Lung (tissue), 12 donors: ENCODE data around the gene BIRC7. TPM values are rescaled to one million over a fixed set of nuclear protein-coding genes. Genes with fewer than 3 reads are reported as not detected.

Experiments
- ATAC-seq: fragments of 200-7000 bp; cut with Tn5 transposase; one replicate; pipeline ENCODE4 v1.9.1; 2020; ENCODE audit warnings: moderate number of reproducible peaks; ENCODE audit not compliant: insufficient read depth, low FRiP score
- DNase-seq, 3 donors: peaks; one replicate each; pipeline ENCODE4 v3.0.0-alpha.2; 2013 to 2017
- H3K27ac ChIP-seq, 2 donors: one replicate each; pipeline ENCODE4 v1.5.1; 2013; ENCODE audit warnings: mild to moderate bottlenecking in 2 of 2, moderate library complexity in 2 of 2, control low read depth in 1 of 2, inconsistent platforms in 1 of 2, low read depth in 1 of 2, low read length in 1 of 2
- H3K27me3 ChIP-seq, 3 donors: one replicate each; pipeline ENCODE4 v1.5.1; 2013; ENCODE audit warnings: low read length in 2 of 3; ENCODE audit not compliant: control insufficient read depth in 3 of 3, insufficient read depth in 3 of 3
- H3K36me3 ChIP-seq, 4 donors: one replicate each; pipeline ENCODE4 v1.5.1; 2013; ENCODE audit warnings: low read length in 4 of 4, mild to moderate bottlenecking in 1 of 4, moderate library complexity in 1 of 4; ENCODE audit not compliant: control insufficient read depth in 4 of 4, insufficient read depth in 4 of 4
- H3K4me1 ChIP-seq, 5 donors: one replicate each; pipeline ENCODE4 v1.5.1; 2013; ENCODE audit warnings: low read length in 5 of 5, mild to moderate bottlenecking in 2 of 5, moderate library complexity in 1 of 5; ENCODE audit not compliant: control insufficient read depth in 5 of 5, insufficient read depth in 5 of 5
- H3K4me3 ChIP-seq: one replicate; pipeline ENCODE4 v1.5.1; 2013; ENCODE audit warnings: mild to moderate bottlenecking, control low read depth, moderate library complexity
- H3K9ac ChIP-seq, 2 donors: one replicate each; pipeline ENCODE4 v1.5.1; 2013; ENCODE audit warnings: low read length in 2 of 2, control low read depth in 1 of 2; ENCODE audit not compliant: insufficient read depth in 1 of 2
- H3K9me3 ChIP-seq, 4 donors: one replicate each; pipeline ENCODE4 v1.5.1; 2013; ENCODE audit warnings: low read length in 3 of 4, mild to moderate bottlenecking in 1 of 4, moderate library complexity in 1 of 4; ENCODE audit not compliant: control insufficient read depth in 4 of 4, insufficient read depth in 3 of 4
- CTCF ChIP-seq: IDR thresholded peaks from 2 replicates; pipeline ENCODE4 v1.5.1; 2012; ENCODE audit warnings: mild to moderate bottlenecking; ENCODE audit errors: control extremely low read depth, extremely low read depth
- WGBS, 2 donors: extraction: QIAGEN DNeasy Blood & Tissue Kit; methylation state at CpG; one replicate each; pipeline ENCODE4 v1.1.7; 2013; 5-methylcytosine and 5-hydroxymethylcytosine counted together
- polyA plus RNA-seq, 2 donors: library from polyadenylated mRNA; stranded (reverse); fragments of 200-250 nt; gene quantifications; one replicate each; pipeline ENCODE4 v1.2.1, GENCODE V29; 2013
- total RNA-seq, 2 donors: library from RNA; depleted of rRNA in 1 of 2; stranded (reverse); fragments of >200 nt in 1 of 2; gene quantifications; one replicate each; pipeline ENCODE4 v1.2.1, GENCODE V29; 2014 to 2021
- donor health status: control.
- donor health status: control.
- donor health status: Bipolar disorder and iron deficiency.
- donor health status: healthy.
- donor health status: DM: yes; HTN: yes; CAD: no.

The BIRC7 gene
- total and polyA plus RNA-seq, 4 donors, result 0.57 to 1.2 (median 0.71) TPM; not detected in 1

GRCh38 chr20:63206878-63207277 is 28.8 kb upstream of the BIRC7 start:
- 91 to 94% methylated on average over 11 of the region's 11 CpGs for WGBS, 2 donors
- H3K9me3 ChIP-seq, result no peaks in the 10 kb centered on the region
- DNase-seq (no peak), ATAC-seq (no peak)
- TF ChIP-seq CTCF, result no peak
- no peak overlapping the region for H3K9ac ChIP-seq
- H3K4me1 ChIP-seq, result peaks cover 0 to 2% (median 0%) of the 10 kb centered on the region in 5 donors
- no peak overlapping the region for H3K4me3 ChIP-seq
- H3K27ac ChIP-seq, result no peak overlapping the region
- peaks cover 13 to 71% (median 41%) of the 10 kb centered on the region in 4 donors for H3K36me3 ChIP-seq
- no peaks in the 10 kb centered on the region for H3K27me3 ChIP-seq

- no peak for DNase-seq
- peaks cover 18 to 69% (median 40%) of the 10 kb centered on the region in 4 donors for H3K36me3 ChIP-seq
- H3K27me3 ChIP-seq, result no peaks in the 10 kb centered on the region
- no peak overlapping the region for H3K9ac ChIP-seq
- no peak for TF ChIP-seq CTCF
- 86 to 88% methylated on average over 6 of the region's 6 CpGs for WGBS, 2 donors
- no peaks in the 10 kb centered on the region for H3K9me3 ChIP-seq
- H3K27ac ChIP-seq, result no peak overlapping the region
- no peak for ATAC-seq
- peaks cover 0 to 7% (median 0%) of the 10 kb centered on the region in 5 donors for H3K4me1 ChIP-seq
- no peak overlapping the region for H3K4me3 ChIP-seq
Observed at GRCh38 chr20:63208346-63208909, 27.3 kb upstream of the BIRC7 start.

- Histone ChIP-seq H3K27ac (no peak overlapping the region), H3K27me3 (no peaks in the 10 kb centered on the region), H3K4me3 (no peak overlapping the region), H3K9me3 (no peaks in the 10 kb centered on the region), H3K4me1 (peaks cover 5 to 9% (median 7%) of the 10 kb centered on the region in 5 donors), H3K9ac (no peak overlapping the region), H3K36me3 (peaks cover 18 to 55% (median 39%) of the 10 kb centered on the region in 4 donors)
- no peak for TF ChIP-seq CTCF
- WGBS, 2 donors, result 88 to 92% methylated on average over 11 of the region's 11 CpGs
- DNase-seq (no peak), ATAC-seq (no peak)
Observed at GRCh38 chr20:63210011-63210605, 25.6 kb upstream of the BIRC7 start.
